OCI-LY7 (cell line): ENCODE data around the gene FLNB. TPM values are rescaled to one million over a fixed set of nuclear protein-coding genes. Genes with fewer than 3 reads are reported as not detected.

Experiments
- BruUV-seq: library from RNA; stranded (reverse); fragments of 400-500 nt; replicated peaks from 2 replicates; lab custom pipeline; 2021; lab: Mats Ljungman, UMichigan
- CTCF ChIA-PET: fragments of 300-600 bp; sonication (Branson Sonifier 250); formaldehyde crosslinking; loops from one replicate; lab custom pipeline; 2022; ENCODE audit warnings: antibody characterized with exemption; ENCODE audit not compliant: unreplicated experiment; lab: Charles Lee
- POLR2A ChIA-PET: fragments of 300-600 bp; sonication (Branson Sonifier 250); formaldehyde crosslinking; loops from one replicate; lab custom pipeline; 2022; ENCODE audit warnings: antibody characterized with exemption; lab: Charles Lee
- DNase-seq: peaks from one replicate; pipeline ENCODE4 v3.0.0-alpha.2; 2015; ENCODE audit warnings: low spot score
- H2AFZ ChIP-seq: fragments of 200-600 bp; sonication (generic), shearing (Covaris generic); 2 replicates; pipeline ENCODE4 v1.6.1; 2014; ENCODE audit warnings: mild to moderate bottlenecking, antibody characterized with exemption, low read length, moderate library complexity
- H3K27ac ChIP-seq: fragments of 200-600 bp; sonication (generic); 2 replicates; pipeline ENCODE4 v1.5.1; 2014; ENCODE audit warnings: mixed run types, low read depth, mild to moderate bottlenecking, moderate library complexity, low read length, inconsistent platforms; ENCODE audit not compliant: poor library complexity, severe bottlenecking
- H3K36me3 ChIP-seq: fragments of 200-600 bp; sonication (generic); 2 replicates; pipeline ENCODE4 v1.6.1; 2014; ENCODE audit warnings: mild to moderate bottlenecking, antibody characterized with exemption, low read length, moderate library complexity, mixed read lengths; ENCODE audit not compliant: insufficient read depth
- H3K4me1 ChIP-seq: fragments of 200-600 bp; sonication (generic); 2 replicates; pipeline ENCODE4 v1.5.1; 2014; ENCODE audit warnings: mild to moderate bottlenecking, low read length; ENCODE audit not compliant: insufficient read depth, poor library complexity, severe bottlenecking
- H3K4me2 ChIP-seq: fragments of 200-600 bp; sonication (generic); 2 replicates; pipeline ENCODE4 v1.6.1; 2014; ENCODE audit warnings: mild to moderate bottlenecking, low read length
- H3K4me3 ChIP-seq: fragments of 200-600 bp; sonication (generic); 2 replicates; pipeline ENCODE4 v1.5.1; 2014; ENCODE audit warnings: mild to moderate bottlenecking, low read depth, low read length; ENCODE audit not compliant: poor library complexity, severe bottlenecking
- H3K79me2 ChIP-seq: fragments of 200-600 bp; sonication (generic); 2 replicates; pipeline ENCODE4 v1.6.1; 2016; ENCODE audit warnings: low read depth, mild to moderate bottlenecking, low read length, moderate library complexity, mixed read lengths; ENCODE audit not compliant: insufficient read depth
- H3K9me2 ChIP-seq: fragments of 200-600 bp; sonication (generic); 2 replicates; pipeline ENCODE4 v1.6.1; 2016; ENCODE audit warnings: mild to moderate bottlenecking, low read length, mixed read lengths; ENCODE audit not compliant: insufficient read depth
- H3K9me3 ChIP-seq: fragments of 200-600 bp; sonication (generic); 2 replicates; pipeline ENCODE4 v1.6.1; 2014; ENCODE audit warnings: mild to moderate bottlenecking, mixed run types, low read length, mixed read lengths
- H4K20me1 ChIP-seq: fragments of 200-600 bp; sonication (generic); 2 replicates; pipeline ENCODE4 v1.6.1; 2014; ENCODE audit warnings: mild to moderate bottlenecking, antibody characterized with exemption, low read length, moderate library complexity, mixed read lengths; ENCODE audit not compliant: insufficient read depth
- CTCF ChIP-seq: fragments of 200-600 bp; sonication (generic); conservative IDR thresholded peaks from 2 replicates; pipeline ENCODE4 v1.5.1; 2014; ENCODE audit warnings: mild to moderate bottlenecking, antibody characterized with exemption, low read length, moderate library complexity, mixed read lengths
- EZH2phosphoT487 ChIP-seq: fragments of 200-600 bp; sonication (generic); IDR thresholded peaks from 2 replicates; pipeline ENCODE4 v1.6.1; 2018; ENCODE audit warnings: low read depth, borderline replicate concordance, mild to moderate bottlenecking, mixed run types, antibody characterized with exemption, low read length, moderate library complexity, mixed read lengths
- intact Hi-C: fragments of 100-400 bp; cut with micrococcal nuclease; formaldehyde crosslinking; loops from one replicate; pipeline ENCODE4 v1.10.0; 2022; ENCODE audit not compliant: unreplicated experiment
- total RNA-seq, 2 experiments: library from RNA; depleted of rRNA in 1 of 2; stranded (reverse); fragments of >200 nt in 1 of 2; shearing (Covaris generic) in 1 of 2; gene quantifications; 2 replicates each; pipeline ENCODE4 v1.2.3, GENCODE V29; 2014 to 2022

FLNB gene
- total RNA-seq, 2 experiments from 2014 or later, result 29.9 to 39.1 TPM

- H3K4me2 ChIP-seq, result no peak overlapping the region
- H3K9me2 ChIP-seq, result no peaks in the 10 kb centered on the region
- peaks cover 5% of the 10 kb centered on the region; the same call in 1 of the 2 replicates for H4K20me1 ChIP-seq
- H3K4me3 ChIP-seq, result no peak overlapping the region
- H2AFZ ChIP-seq, result no peak overlapping the region
- no peaks in the 10 kb centered on the region for H3K4me1 ChIP-seq
- no peak for TF ChIP-seq EZH2phosphoT487
- ChIA-PET CTCF (no interaction called here), POLR2A (interaction anchor here (0.6 kb wide), 1 partner anchor 1745 kb away, joined by 6 read pairs; no protein-coding TSS in a partner anchor)
- intact Hi-C loops, result no loop called here
- no TSS peak for BruUV-seq
- DNase-seq, result no peak
- H3K79me2 ChIP-seq, result no peaks in the 10 kb centered on the region
- H3K27ac ChIP-seq, result no peak overlapping the region
- no peaks in the 10 kb centered on the region for H3K36me3 ChIP-seq
- H3K9me3 ChIP-seq, result no peaks in the 10 kb centered on the region
Observed at GRCh38 chr3:58058361-58059263, 50.4 kb downstream of the FLNB start.

- TF ChIP-seq CTCF (no peak), EZH2phosphoT487 (no peak)
- BruUV-seq, result no TSS peak
- Histone ChIP-seq H3K36me3 (no peaks in the 10 kb centered on the region), H3K4me2 (no peak overlapping the region), H3K27ac (no peak overlapping the region), H3K4me3 (no peak overlapping the region), H3K9me3 (no peaks in the 10 kb centered on the region), H4K20me1 (peaks cover 5% of the 10 kb centered on the region; the same call in 1 of the 2 replicates), H3K4me1 (no peaks in the 10 kb centered on the region), H3K9me2 (no peaks in the 10 kb centered on the region), H2AFZ (no peak overlapping the region), H3K79me2 (no peaks in the 10 kb centered on the region)
- ChIA-PET CTCF (no interaction called here), POLR2A (interaction anchor here (0.6 to 0.7 kb wide), 2 partner anchors 12 to 1702 kb away, joined by 3 to 5 read pairs; no protein-coding TSS in a partner anchor)
- DNase-seq, result no peak
- intact Hi-C loops, result no loop called here
Observed at GRCh38 chr3:58059349-58060321, 51.4 kb downstream of the FLNB start.

GRCh38 chr3:58062472-58062871 lies 54.2 kb downstream of the FLNB start:
- no peak overlapping the region for H2AFZ ChIP-seq
- intact Hi-C loops, result no loop called here
- H3K4me2 ChIP-seq, result no peak overlapping the region
- no peaks in the 10 kb centered on the region for H3K4me1 ChIP-seq
- no TSS peak for BruUV-seq
- H3K27ac ChIP-seq, result no peak overlapping the region
- H3K36me3 ChIP-seq, result no peaks in the 10 kb centered on the region
- no peak for DNase-seq
- ChIA-PET POLR2A (no interaction called here), CTCF (no interaction called here)
- H4K20me1 ChIP-seq, result peaks cover 5% of the 10 kb centered on the region; the same call in 1 of the 2 replicates
- H3K9me3 ChIP-seq, result no peaks in the 10 kb centered on the region
- no peaks in the 10 kb centered on the region for H3K9me2 ChIP-seq
- no peak overlapping the region for H3K4me3 ChIP-seq
- TF ChIP-seq EZH2phosphoT487 (no peak), CTCF (no peak)
- no peaks in the 10 kb centered on the region for H3K79me2 ChIP-seq
